ENCODE data around the gene SLC25A19.

- TF ChIP-seq SUZ12 (IDR thresholded peaks at IDR 0.05; ENCODE audit: unreplicated experiment) (no peak), CTCF (IDR thresholded peaks at IDR 0.05 in 2 of 3, conservative IDR thresholded peaks at IDR 0.05 in 1 of 3; ENCODE audit: control insufficient read depth in 2 of 3, extremely low read depth in 1 of 3, insufficient read depth in 1 of 3, low read depth in 3 of 3, low read length in 3 of 3) (no peak), PRDM15 (CRISPR knock-in tag; IDR thresholded peaks at IDR 0.05) (no peak), MYC (IDR thresholded peaks at IDR 0.05; ENCODE audit: insufficient read depth, insufficient read length, insufficient replicate concordance, low read length, severe bottlenecking) (no peak), SREBF2 (IDR thresholded peaks at IDR 0.05; ENCODE audit: low read length) (no peak), JUNB (IDR thresholded peaks at IDR 0.05) (no peak), CUX1 (IDR thresholded peaks at IDR 0.05; ENCODE audit: insufficient replicate concordance, low read depth, low read length) (no peak), GABPA (IDR thresholded peaks at IDR 0.05; ENCODE audit: low read depth) (no peak), TBL1XR1 (IDR thresholded peaks at IDR 0.05; ENCODE audit: low read depth, low read length) (no peak), FOS (IDR thresholded peaks at IDR 0.05; ENCODE audit: borderline replicate concordance, extremely low read depth, insufficient read length) (no peak)
These were observed 21.6 kb downstream of the SLC25A19 start for GRCh38 chr17:75267411-75268232.

Measured in GM12878 (cell line).